ENCODE measurements around the gene GLIS1. TPM values are rescaled to one million over a fixed set of nuclear protein-coding genes. Genes with fewer than 3 reads are reported as not detected.

The GLIS1 gene
- total and polyA plus RNA-seq, 3 experiments from 2014 or later: 0.18 TPM; not detected in 2

- ChIA-PET POLR2A (interaction anchor here (0.6 kb wide), 1 partner anchor 20 kb away, joined by 3 read pairs; no protein-coding TSS in a partner anchor), CTCF (no interaction called here)
- Histone ChIP-seq H3K4me3 (ENCODE audit: low read length) (no peak overlapping the region), H3K4me1 (ENCODE audit: insufficient read depth, low read length) (peaks cover 7% of the 10 kb centered on the region), H3K27ac (ENCODE audit: low read depth, low read length) (no peak overlapping the region), H3K9me3 (ENCODE audit: low read length) (no peaks in the 10 kb centered on the region), H3K27me3 (ENCODE audit: insufficient read depth, low read length, poor library complexity, severe bottlenecking) (no peaks in the 10 kb centered on the region), H3K36me3 (ENCODE audit: insufficient read depth, low read length) (no peaks in the 10 kb centered on the region)
- DNase-seq: no peak
- peak overlapping the region in 1 of 8 donors; percentile 81 for H3K27ac Mint-ChIP-seq
- H3K4me1 Mint-ChIP-seq: peaks cover 16 to 40% (median 32%) of the 10 kb centered on the region in 3 donors
- H3K36me3 Mint-ChIP-seq: no peaks in the 10 kb centered on the region
- peak overlapping the region in 1 of 7 donors; percentile 43 for H3K4me3 Mint-ChIP-seq
- H3K9me3 Mint-ChIP-seq: no peaks in the 10 kb centered on the region
- peaks cover 0 to 3% of the 10 kb centered on the region in 2 donors for H3K27me3 Mint-ChIP-seq
Observed at GRCh38 chr1:53574621-53575020, 164.3 kb downstream of the GLIS1 start.

GRCh38 chr1:53573931-53574330 lies 165.0 kb downstream of the GLIS1 start:
- no peak overlapping the region for H3K4me3 ChIP-seq (ENCODE audit: low read length)
- Mint-ChIP-seq H3K36me3 (no peaks in the 10 kb centered on the region), H3K27me3 (peaks cover under 1 to 3% of the 10 kb centered on the region in 2 donors), H3K4me3 (no peak overlapping the region), H3K9me3 (no peaks in the 10 kb centered on the region), H3K4me1 (peaks cover 16 to 40% (median 32%) of the 10 kb centered on the region in 3 donors), H3K27ac (peak overlapping the region in 1 of 8 donors; percentile 17)
- H3K27ac ChIP-seq (ENCODE audit: low read depth, low read length): no peak overlapping the region
- POLR2A ChIA-PET: no interaction called here
- H3K27me3 ChIP-seq (ENCODE audit: insufficient read depth, low read length, poor library complexity, severe bottlenecking): no peaks in the 10 kb centered on the region
- H3K9me3 ChIP-seq (ENCODE audit: low read length): no peaks in the 10 kb centered on the region
- DNase-seq: no peak
- H3K36me3 ChIP-seq (ENCODE audit: insufficient read depth, low read length): no peaks in the 10 kb centered on the region
- CTCF ChIA-PET: no interaction called here
- H3K4me1 ChIP-seq (ENCODE audit: insufficient read depth, low read length): peaks cover 7% of the 10 kb centered on the region

DNA sequence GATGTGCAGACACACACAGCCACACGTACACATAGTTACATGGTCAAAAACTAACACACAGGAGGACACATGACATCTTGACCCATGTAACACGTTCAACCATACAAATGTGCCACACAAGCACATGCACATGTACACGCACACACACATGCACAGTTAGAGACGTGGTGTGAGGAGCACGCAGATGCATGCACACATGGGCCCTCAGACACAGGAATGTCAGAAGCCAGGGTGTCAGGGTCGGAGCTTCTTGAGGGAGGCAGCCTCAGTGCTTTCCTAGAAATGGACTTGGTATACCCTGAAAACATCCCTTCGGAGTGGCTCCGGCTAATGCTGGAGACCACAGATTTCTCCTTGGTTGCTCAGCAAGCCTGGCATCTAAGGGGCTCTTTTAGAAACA lies 165.4 kb downstream of the GLIS1 start:
- peaks cover 3 to 7% of the 10 kb centered on the region in 2 donors for H3K27me3 Mint-ChIP-seq
- H3K27me3 ChIP-seq (ENCODE audit: insufficient read depth, low read length, poor library complexity, severe bottlenecking): no peaks in the 10 kb centered on the region
- no peaks in the 10 kb centered on the region for H3K9me3 ChIP-seq (ENCODE audit: low read length)
- H3K4me1 Mint-ChIP-seq: peaks cover 16 to 40% (median 32%) of the 10 kb centered on the region in 3 donors
- H3K4me1 ChIP-seq (ENCODE audit: insufficient read depth, low read length): peaks cover 7% of the 10 kb centered on the region
- no peaks in the 10 kb centered on the region for H3K9me3 Mint-ChIP-seq
- no peak overlapping the region for H3K27ac ChIP-seq (ENCODE audit: low read depth, low read length)
- POLR2A ChIA-PET: no interaction called here
- H3K36me3 ChIP-seq (ENCODE audit: insufficient read depth, low read length): no peaks in the 10 kb centered on the region
- H3K4me3 ChIP-seq (ENCODE audit: low read length): no peak overlapping the region
- peaks cover 0 to 3% (median 0%) of the 10 kb centered on the region in 3 donors for H3K36me3 Mint-ChIP-seq
- no peak overlapping the region for H3K4me3 Mint-ChIP-seq
- CTCF ChIA-PET: interaction anchor here (1.1 to 1.9 kb wide), 3 partner anchors 11 to 27 kb away, joined by 3 to 4 read pairs (median 3); no protein-coding TSS in a partner anchor
- peak overlapping the region in 1 of 8 donors; percentile 64 for H3K27ac Mint-ChIP-seq
- no peak for DNase-seq

- Histone ChIP-seq H3K27me3 (ENCODE audit: insufficient read depth, low read length, poor library complexity, severe bottlenecking) (no peaks in the 10 kb centered on the region), H3K9me3 (ENCODE audit: low read length) (no peaks in the 10 kb centered on the region), H3K4me1 (ENCODE audit: insufficient read depth, low read length) (peaks cover 7% of the 10 kb centered on the region), H3K4me3 (ENCODE audit: low read length) (no peak overlapping the region), H3K36me3 (ENCODE audit: insufficient read depth, low read length) (no peaks in the 10 kb centered on the region), H3K27ac (ENCODE audit: low read depth, low read length) (no peak overlapping the region)
- Mint-ChIP-seq H3K4me3 (no peak overlapping the region), H3K9me3 (no peaks in the 10 kb centered on the region), H3K4me1 (peaks cover 16 to 40% (median 31%) of the 10 kb centered on the region in 3 donors), H3K36me3 (peaks cover 0 to 4% (median 0%) of the 10 kb centered on the region in 3 donors), H3K27me3 (peaks cover 3 to 8% of the 10 kb centered on the region in 2 donors), H3K27ac (no peak overlapping the region)
- DNase-seq: no peak
- CTCF ChIA-PET: interaction anchor here (1.1 to 1.9 kb wide), 3 partner anchors 10 to 27 kb away, joined by 3 to 4 read pairs (median 3); no protein-coding TSS in a partner anchor
- POLR2A ChIA-PET: no interaction called here
Observed at GRCh38 chr1:53572815-53573173, 166.2 kb downstream of the GLIS1 start.

DNA sequence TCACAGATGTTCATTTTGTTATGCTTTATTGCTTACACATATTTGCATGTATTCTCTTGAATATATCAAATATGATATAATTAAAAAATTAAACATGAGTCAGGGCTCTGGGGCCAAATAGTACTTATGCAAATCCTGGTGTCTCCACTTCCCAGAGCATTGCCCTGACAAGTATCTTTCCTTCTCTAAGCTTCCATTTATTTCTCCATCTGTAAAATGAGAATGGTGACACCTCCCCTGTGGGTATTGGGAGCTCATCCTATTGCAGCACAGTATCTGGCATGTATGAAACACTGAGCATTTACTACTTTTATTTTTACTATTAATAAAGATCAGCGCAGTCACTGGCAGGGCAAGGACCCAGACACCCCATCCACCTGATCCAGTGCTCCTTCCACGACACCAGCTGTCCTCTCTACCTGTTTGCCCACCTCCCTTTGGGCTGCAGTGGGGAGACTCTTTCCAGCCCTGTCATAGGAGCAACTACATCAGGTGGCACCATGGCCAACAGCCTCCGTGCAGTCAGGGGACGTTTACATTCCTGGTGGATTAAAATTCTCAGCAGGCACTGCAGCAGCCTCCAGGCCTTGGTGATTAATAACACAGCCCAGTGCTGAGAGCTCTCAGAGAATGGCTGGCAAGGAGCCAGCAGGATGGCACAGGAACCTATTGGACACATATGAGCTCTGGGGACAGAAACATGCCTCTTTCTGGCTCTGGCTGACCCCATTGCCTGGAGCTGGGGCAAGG lies 166.7 kb downstream of the GLIS1 start:
- Histone ChIP-seq H3K36me3 (ENCODE audit: insufficient read depth, low read length) (no peaks in the 10 kb centered on the region), H3K4me1 (ENCODE audit: insufficient read depth, low read length) (peaks cover 7% of the 10 kb centered on the region), H3K4me3 (ENCODE audit: low read length) (no peak overlapping the region), H3K27me3 (ENCODE audit: insufficient read depth, low read length, poor library complexity, severe bottlenecking) (no peaks in the 10 kb centered on the region), H3K27ac (ENCODE audit: low read depth, low read length) (no peak overlapping the region), H3K9me3 (ENCODE audit: low read length) (no peaks in the 10 kb centered on the region)
- Mint-ChIP-seq H3K27me3 (peaks cover 4 to 8% of the 10 kb centered on the region in 2 donors), H3K9me3 (peaks cover 0 to 2% (median 1%) of the 10 kb centered on the region in 5 donors), H3K4me3 (no peak overlapping the region), H3K36me3 (peaks cover 0 to 6% (median 0%) of the 10 kb centered on the region in 3 donors), H3K4me1 (peaks cover 16 to 39% (median 27%) of the 10 kb centered on the region in 3 donors), H3K27ac (peak overlapping the region in 1 of 8 donors; percentile 29)
- ChIA-PET CTCF (interaction anchor here (1.1 to 1.9 kb wide), 3 partner anchors 9 to 28 kb away, joined by 3 to 4 read pairs (median 3); no protein-coding TSS in a partner anchor), POLR2A (no interaction called here)
- no peak for DNase-seq

GRCh38 chr1:53568540-53568939 lies 170.4 kb downstream of the GLIS1 start:
- Histone ChIP-seq H3K4me3 (ENCODE audit: low read length) (no peak overlapping the region), H3K4me1 (ENCODE audit: insufficient read depth, low read length) (no peaks in the 10 kb centered on the region), H3K9me3 (ENCODE audit: low read length) (no peaks in the 10 kb centered on the region), H3K27ac (ENCODE audit: low read depth, low read length) (no peak overlapping the region), H3K27me3 (ENCODE audit: insufficient read depth, low read length, poor library complexity, severe bottlenecking) (no peaks in the 10 kb centered on the region), H3K36me3 (ENCODE audit: insufficient read depth, low read length) (no peaks in the 10 kb centered on the region)
- Mint-ChIP-seq H3K36me3 (peaks cover 0 to 13% (median 0%) of the 10 kb centered on the region in 3 donors), H3K9me3 (peaks cover 0 to 7% (median 6%) of the 10 kb centered on the region in 5 donors), H3K27me3 (peaks cover 5 to 17% of the 10 kb centered on the region in 2 donors), H3K27ac (no peak overlapping the region), H3K4me3 (no peak overlapping the region), H3K4me1 (peaks cover 0 to 6% (median under 1%) of the 10 kb centered on the region in 3 donors)
- ChIA-PET POLR2A (no interaction called here), CTCF (no interaction called here)
- no peak for DNase-seq

GRCh38 chr1:53567851-53568250 lies 171.1 kb downstream of the GLIS1 start:
- peaks cover 3 to 4% (median 4%) of the 10 kb centered on the region in 3 donors for H3K4me1 Mint-ChIP-seq
- ChIA-PET POLR2A (no interaction called here), CTCF (no interaction called here)
- Histone ChIP-seq H3K27ac (ENCODE audit: low read depth, low read length) (no peak overlapping the region), H3K27me3 (ENCODE audit: insufficient read depth, low read length, poor library complexity, severe bottlenecking) (no peaks in the 10 kb centered on the region), H3K36me3 (ENCODE audit: insufficient read depth, low read length) (no peaks in the 10 kb centered on the region), H3K4me3 (ENCODE audit: low read length) (no peak overlapping the region), H3K9me3 (ENCODE audit: low read length) (no peaks in the 10 kb centered on the region), H3K4me1 (ENCODE audit: insufficient read depth, low read length) (peaks cover 1% of the 10 kb centered on the region)
- H3K4me3 Mint-ChIP-seq: no peak overlapping the region
- DNase-seq: no peak
- H3K9me3 Mint-ChIP-seq: peaks cover 0 to 7% (median 6%) of the 10 kb centered on the region in 5 donors
- peak overlapping the region in 1 of 8 donors; percentile 39 for H3K27ac Mint-ChIP-seq
- peaks cover 5 to 21% of the 10 kb centered on the region in 2 donors for H3K27me3 Mint-ChIP-seq
- peaks cover 0 to 13% (median 0%) of the 10 kb centered on the region in 3 donors for H3K36me3 Mint-ChIP-seq

GRCh38 chr1:53567450-53567849 lies 171.5 kb downstream of the GLIS1 start:
- H3K9me3 Mint-ChIP-seq: peaks cover 0 to 7% (median 6%) of the 10 kb centered on the region in 5 donors
- CTCF ChIA-PET: no interaction called here
- H3K4me1 Mint-ChIP-seq: peaks cover 7 to 8% (median 8%) of the 10 kb centered on the region in 3 donors
- DNase-seq: peak in 1 of 5 donors; percentile 12
- peaks cover 5% of the 10 kb centered on the region for H3K4me1 ChIP-seq (ENCODE audit: insufficient read depth, low read length)
- no peaks in the 10 kb centered on the region for H3K36me3 ChIP-seq (ENCODE audit: insufficient read depth, low read length)
- no peaks in the 10 kb centered on the region for H3K9me3 ChIP-seq (ENCODE audit: low read length)
- peaks cover 6 to 25% of the 10 kb centered on the region in 2 donors for H3K27me3 Mint-ChIP-seq
- H3K27ac ChIP-seq (ENCODE audit: low read depth, low read length): no peak overlapping the region
- no peak overlapping the region for H3K27ac Mint-ChIP-seq
- H3K27me3 ChIP-seq (ENCODE audit: insufficient read depth, low read length, poor library complexity, severe bottlenecking): no peaks in the 10 kb centered on the region
- POLR2A ChIA-PET: no interaction called here
- no peak overlapping the region for H3K4me3 Mint-ChIP-seq
- no peak overlapping the region for H3K4me3 ChIP-seq (ENCODE audit: low read length)
- H3K36me3 Mint-ChIP-seq: peaks cover 0 to 13% (median 0%) of the 10 kb centered on the region in 3 donors
